CD8-positive, alpha-beta memory T cell (primary cell): ENCODE results near the gene KIAA0513. TPM values are rescaled to one million over a fixed set of nuclear protein-coding genes. Genes with fewer than 3 reads are reported as not detected.

Source experiments
- CTCF ChIA-PET: fragments of 350-600 bp; sonication (Branson Sonifier 250); formaldehyde crosslinking; loops from one replicate; lab custom pipeline; 2021; ENCODE audit warnings: antibody characterized with exemption; lab: Charles Lee
- POLR2A ChIA-PET: fragments of 350-600 bp; sonication (Branson Sonifier 250); formaldehyde crosslinking; loops from one replicate; lab custom pipeline; 2021; ENCODE audit warnings: antibody characterized with exemption; lab: Charles Lee
- DNase-seq, 5 donors: peaks; one replicate each; pipeline versions ENCODE4 v3.0.0 to v3.0.0-alpha.2; 2020 to 2022; ENCODE audit warnings: mixed read lengths in 1 of 5
- H3K27ac ChIP-seq: one replicate; pipeline ENCODE4 v1.7.0; 2013; ENCODE audit warnings: low read depth, mild to moderate bottlenecking, low read length, moderate library complexity
- H3K27me3 ChIP-seq: 2 replicates; pipeline ENCODE4 v1.7.0; 2013; ENCODE audit warnings: low read length, mild to moderate bottlenecking; ENCODE audit not compliant: insufficient read depth, poor library complexity, severe bottlenecking
- H3K36me3 ChIP-seq: 2 replicates; pipeline ENCODE4 v1.7.0; 2013; ENCODE audit warnings: mild to moderate bottlenecking, low read length, moderate library complexity; ENCODE audit not compliant: insufficient read depth
- H3K4me1 ChIP-seq: 2 replicates; pipeline ENCODE4 v1.7.0; 2013; ENCODE audit warnings: mild to moderate bottlenecking, low read length, moderate library complexity; ENCODE audit not compliant: insufficient read depth
- H3K4me3 ChIP-seq: 2 replicates; pipeline ENCODE4 v1.7.0; 2013; ENCODE audit warnings: mild to moderate bottlenecking, low read length
- H3K9me3 ChIP-seq: 2 replicates; pipeline ENCODE4 v1.7.0; 2013; ENCODE audit warnings: mild to moderate bottlenecking, low read length
- H3K27ac Mint-ChIP-seq, 8 donors: one replicate each; pipeline ENCODE4 v1.8.0; 2020 to 2021; ENCODE audit warnings: mixed read lengths in 8 of 8, mild to moderate bottlenecking in 6 of 8, inconsistent platforms in 3 of 8, moderate library complexity in 3 of 8
- H3K27me3 Mint-ChIP-seq, 2 donors: one replicate each; pipeline ENCODE4 v1.8.0; 2020 to 2021; ENCODE audit warnings: mixed read lengths in 2 of 2, mild to moderate bottlenecking in 1 of 2, moderate library complexity in 1 of 2
- H3K36me3 Mint-ChIP-seq, 3 donors: one replicate each; pipeline ENCODE4 v1.8.0; 2020 to 2021; ENCODE audit warnings: mixed read lengths in 3 of 3, inconsistent platforms in 1 of 3, mild to moderate bottlenecking in 1 of 3
- H3K4me1 Mint-ChIP-seq, 3 donors: one replicate each; pipeline ENCODE4 v1.8.0; 2020 to 2021; ENCODE audit warnings: mixed read lengths in 3 of 3, inconsistent platforms in 1 of 3, mild to moderate bottlenecking in 1 of 3
- H3K4me3 Mint-ChIP-seq, 7 donors: one replicate each; pipeline ENCODE4 v1.8.0; 2020 to 2021; ENCODE audit warnings: mixed read lengths in 7 of 7, mild to moderate bottlenecking in 6 of 7, moderate library complexity in 4 of 7, inconsistent platforms in 2 of 7
- H3K9me3 Mint-ChIP-seq, 5 donors: one replicate each; pipeline ENCODE4 v1.8.0; 2020 to 2022; ENCODE audit warnings: mixed read lengths in 5 of 5, mild to moderate bottlenecking in 3 of 5, moderate library complexity in 2 of 5, inconsistent platforms in 1 of 5
- polyA plus RNA-seq: library from polyadenylated mRNA; unstranded; fragments of 300-500 nt; fragmentation: Illumina TruSeq; gene quantifications from one replicate; pipeline ENCODE4 v1.2.3, GENCODE V29; 2021
- total RNA-seq, 2 experiments: library from RNA; stranded (reverse); gene quantifications; one replicate each; pipeline ENCODE4 v1.2.3, GENCODE V29; 2021

KIAA0513 gene
- total and polyA plus RNA-seq, 3 experiments from 2014 or later, result 7.2 to 13.5 (median 13.2) TPM

DNA sequence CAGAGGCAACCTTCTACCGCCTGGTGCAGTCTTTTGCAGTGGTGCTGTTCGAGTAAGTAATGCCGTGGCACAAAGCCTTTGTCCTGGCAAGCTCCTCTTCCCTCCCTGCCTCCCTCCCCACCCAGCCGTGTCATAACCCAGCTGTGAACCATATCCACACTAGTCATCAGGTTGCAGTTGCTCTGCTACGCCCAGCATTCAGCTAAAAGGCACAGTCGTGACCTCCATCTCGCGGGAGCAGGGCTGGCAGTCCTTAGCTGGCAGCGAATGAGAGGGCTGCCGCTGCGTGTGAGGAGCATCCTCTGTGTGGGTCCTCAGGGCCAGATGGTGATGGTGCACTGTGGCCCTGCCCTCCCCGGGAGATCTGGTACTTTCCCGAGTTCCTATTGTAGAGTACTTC lies 45.4 kb downstream of the KIAA0513 start:
- POLR2A ChIA-PET, result no interaction called here
- peaks cover 7 to 59% (median 11%) of the 10 kb centered on the region in 3 donors for H3K36me3 Mint-ChIP-seq
- H3K4me3 Mint-ChIP-seq, result no peak overlapping the region
- CTCF ChIA-PET, result interaction anchor here (2.9 kb wide), 1 partner anchor 14 kb away, joined by 9 read pairs; no protein-coding TSS in a partner anchor
- H3K27me3 Mint-ChIP-seq, result no peaks in the 10 kb centered on the region
- Histone ChIP-seq H3K36me3 (peaks cover 9% of the 10 kb centered on the region), H3K9me3 (no peaks in the 10 kb centered on the region), H3K4me1 (no peaks in the 10 kb centered on the region), H3K27me3 (no peaks in the 10 kb centered on the region), H3K4me3 (no peak overlapping the region), H3K27ac (no peak overlapping the region)
- H3K27ac Mint-ChIP-seq, result no peak overlapping the region
- H3K9me3 Mint-ChIP-seq, result no peaks in the 10 kb centered on the region
- no peak for DNase-seq
- no peaks in the 10 kb centered on the region for H3K4me1 Mint-ChIP-seq

GRCh38 chr16:85074225-85074914 lies 46.8 kb downstream of the KIAA0513 start:
- Mint-ChIP-seq H3K36me3 (peaks cover 11 to 63% (median 12%) of the 10 kb centered on the region in 3 donors), H3K4me1 (no peaks in the 10 kb centered on the region), H3K27me3 (no peaks in the 10 kb centered on the region), H3K9me3 (no peaks in the 10 kb centered on the region), H3K4me3 (no peak overlapping the region), H3K27ac (peak overlapping the region in 1 of 8 donors; percentile 57)
- no peak overlapping the region for H3K4me3 ChIP-seq
- no peaks in the 10 kb centered on the region for H3K9me3 ChIP-seq
- ChIA-PET CTCF (interaction anchor here (2.9 kb wide), 1 partner anchor 13 kb away, joined by 9 read pairs; no protein-coding TSS in a partner anchor), POLR2A (no interaction called here)
- no peak overlapping the region for H3K27ac ChIP-seq
- no peaks in the 10 kb centered on the region for H3K27me3 ChIP-seq
- peaks cover 9% of the 10 kb centered on the region for H3K36me3 ChIP-seq
- DNase-seq, result no peak
- H3K4me1 ChIP-seq, result no peaks in the 10 kb centered on the region

DNA sequence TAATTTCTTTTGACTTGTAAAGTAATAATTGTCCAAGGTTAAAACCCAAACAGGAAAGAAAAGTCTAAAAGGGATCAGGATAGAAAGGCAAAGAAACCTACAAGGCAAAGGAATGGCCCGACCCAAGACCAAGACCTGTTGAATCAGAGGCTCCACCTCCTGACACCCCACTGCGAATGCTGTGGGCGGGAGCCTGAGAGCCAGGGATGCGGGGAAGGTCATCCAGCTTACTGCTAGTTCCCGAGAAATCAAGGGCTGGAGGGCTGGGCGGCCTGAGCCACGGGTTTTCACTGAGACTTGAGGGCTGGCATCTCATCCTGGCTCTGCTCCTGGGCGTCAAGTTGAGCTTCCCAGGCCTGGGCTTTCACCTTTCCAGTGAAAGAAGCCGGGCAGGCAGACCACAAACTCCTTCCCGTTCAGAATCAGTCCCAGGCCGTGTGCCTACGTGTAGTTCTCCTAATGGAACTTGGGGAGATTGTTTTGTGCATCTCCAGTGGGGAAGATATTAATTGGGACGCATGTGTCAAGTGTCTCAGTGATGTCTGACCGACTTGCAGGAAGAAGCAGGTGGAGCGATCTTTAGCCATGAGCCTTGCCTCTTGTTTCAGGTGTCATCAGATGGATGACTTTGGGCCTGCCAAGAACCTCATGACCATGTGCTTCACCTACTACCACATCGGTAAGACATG lies 47.8 kb downstream of the KIAA0513 start:
- Histone ChIP-seq H3K27me3 (no peaks in the 10 kb centered on the region), H3K36me3 (peaks cover 9% of the 10 kb centered on the region), H3K4me1 (no peaks in the 10 kb centered on the region), H3K9me3 (no peaks in the 10 kb centered on the region), H3K4me3 (no peak overlapping the region), H3K27ac (no peak overlapping the region)
- peaks cover 12 to 68% (median 12%) of the 10 kb centered on the region in 3 donors for H3K36me3 Mint-ChIP-seq
- ChIA-PET CTCF (interaction anchor here (2.6 kb wide), 1 partner anchor 11 kb away, joined by 11 read pairs; no protein-coding TSS in a partner anchor), POLR2A (no interaction called here)
- no peak overlapping the region for H3K4me3 Mint-ChIP-seq
- no peaks in the 10 kb centered on the region for H3K27me3 Mint-ChIP-seq
- no peak for DNase-seq
- H3K27ac Mint-ChIP-seq, result peak overlapping the region in 1 of 8 donors; percentile 93
- no peaks in the 10 kb centered on the region for H3K4me1 Mint-ChIP-seq
- H3K9me3 Mint-ChIP-seq, result no peaks in the 10 kb centered on the region

GRCh38 chr16:85077039-85077438 lies 49.4 kb downstream of the KIAA0513 start:
- Mint-ChIP-seq H3K4me1 (no peaks in the 10 kb centered on the region), H3K27ac (no peak overlapping the region)

GRCh38 chr16:85077576-85078125 lies 50.1 kb downstream of the KIAA0513 start:
- Mint-ChIP-seq H3K27ac (no peak overlapping the region), H3K4me1 (no peaks in the 10 kb centered on the region), H3K4me3 (no peak overlapping the region), H3K27me3 (peaks cover 0 to 3% of the 10 kb centered on the region in 2 donors), H3K36me3 (peaks cover 6 to 58% (median 7%) of the 10 kb centered on the region in 3 donors), H3K9me3 (no peaks in the 10 kb centered on the region)
- ChIA-PET CTCF (interaction anchor here (2.6 kb wide), 1 partner anchor 9 kb away, joined by 11 read pairs; no protein-coding TSS in a partner anchor), POLR2A (no interaction called here)
- Histone ChIP-seq H3K36me3 (peaks cover 4% of the 10 kb centered on the region), H3K4me3 (no peak overlapping the region), H3K27ac (no peak overlapping the region), H3K9me3 (no peaks in the 10 kb centered on the region), H3K4me1 (no peaks in the 10 kb centered on the region), H3K27me3 (no peaks in the 10 kb centered on the region)
- no peak for DNase-seq

More at GRCh38 chr16:85077039-85077438, 49.4 kb downstream of the KIAA0513 start:
- POLR2A ChIA-PET, result no interaction called here
- no peaks in the 10 kb centered on the region for H3K27me3 ChIP-seq
- H3K27ac ChIP-seq, result no peak overlapping the region
- peaks cover 9% of the 10 kb centered on the region for H3K36me3 ChIP-seq
- CTCF ChIA-PET, result interaction anchor here (2.6 kb wide), 1 partner anchor 9 kb away, joined by 11 read pairs; no protein-coding TSS in a partner anchor
- peaks cover 0 to 3% of the 10 kb centered on the region in 2 donors for H3K27me3 Mint-ChIP-seq
- no peaks in the 10 kb centered on the region for H3K4me1 ChIP-seq
- DNase-seq, result no peak
- H3K4me3 ChIP-seq, result no peak overlapping the region
- peaks cover 5 to 61% (median 6%) of the 10 kb centered on the region in 3 donors for H3K36me3 Mint-ChIP-seq
- H3K9me3 ChIP-seq, result no peaks in the 10 kb centered on the region
- H3K4me3 Mint-ChIP-seq, result no peak overlapping the region
- H3K9me3 Mint-ChIP-seq, result no peaks in the 10 kb centered on the region

DNA sequence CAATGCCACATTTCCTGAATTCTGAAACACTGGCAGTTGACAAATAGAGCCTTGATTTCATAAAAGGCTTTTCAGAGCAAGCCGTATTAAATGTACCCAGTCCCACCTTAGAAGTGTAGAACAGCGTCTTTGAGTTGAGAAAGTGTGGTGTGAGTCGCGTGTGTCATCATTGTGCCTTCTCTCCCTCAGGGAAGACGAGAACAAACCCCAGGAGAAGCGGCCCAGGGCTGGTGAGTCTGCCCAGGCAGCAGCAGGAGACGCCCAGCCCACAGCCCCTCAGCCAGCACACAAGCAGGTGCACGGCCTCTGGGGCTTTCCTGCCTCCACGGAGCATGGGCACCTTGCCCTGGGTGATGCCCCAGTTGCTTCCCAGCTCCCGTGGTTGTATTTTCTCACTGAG lies 50.6 kb downstream of the KIAA0513 start:
- Mint-ChIP-seq H3K4me1 (peaks cover 0 to 2% (median 0%) of the 10 kb centered on the region in 3 donors), H3K9me3 (no peaks in the 10 kb centered on the region), H3K27ac (no peak overlapping the region), H3K4me3 (no peak overlapping the region), H3K36me3 (peaks cover 6 to 53% (median 7%) of the 10 kb centered on the region in 3 donors), H3K27me3 (peaks cover 0 to 3% of the 10 kb centered on the region in 2 donors)
- Histone ChIP-seq H3K27ac (no peak overlapping the region), H3K27me3 (no peaks in the 10 kb centered on the region), H3K4me3 (no peak overlapping the region), H3K4me1 (no peaks in the 10 kb centered on the region), H3K36me3 (no peaks in the 10 kb centered on the region), H3K9me3 (no peaks in the 10 kb centered on the region)
- ChIA-PET CTCF (interaction anchor here (1.0 kb wide), 1 partner anchor 9 kb away, joined by 3 read pairs; no protein-coding TSS in a partner anchor), POLR2A (no interaction called here)
- DNase-seq, result no peak

GRCh38 chr16:85078952-85079351 lies 51.4 kb downstream of the KIAA0513 start:
- Histone ChIP-seq H3K4me3 (no peak overlapping the region), H3K4me1 (no peaks in the 10 kb centered on the region), H3K27ac (no peak overlapping the region), H3K9me3 (no peaks in the 10 kb centered on the region), H3K27me3 (no peaks in the 10 kb centered on the region), H3K36me3 (no peaks in the 10 kb centered on the region)
- H3K36me3 Mint-ChIP-seq, result peaks cover 6 to 50% (median 7%) of the 10 kb centered on the region in 3 donors
- no peak overlapping the region for H3K4me3 Mint-ChIP-seq
- DNase-seq, result no peak
- peaks cover 0 to 3% of the 10 kb centered on the region in 2 donors for H3K27me3 Mint-ChIP-seq
- H3K27ac Mint-ChIP-seq, result peak overlapping the region in 1 of 8 donors; percentile 84
- POLR2A ChIA-PET, result no interaction called here
- H3K9me3 Mint-ChIP-seq, result no peaks in the 10 kb centered on the region
- CTCF ChIA-PET, result interaction anchor here (1.0 kb wide), 1 partner anchor 8 kb away, joined by 3 read pairs; no protein-coding TSS in a partner anchor
- peaks cover 0 to 4% (median 0%) of the 10 kb centered on the region in 3 donors for H3K4me1 Mint-ChIP-seq
